ENCODE data around the gene TMPRSS2. TPM values are rescaled to one million over a fixed set of nuclear protein-coding genes. Genes with fewer than 3 reads are reported as not detected.

TMPRSS2 gene
- total and polyA plus RNA-seq, 2 donors from 2014 or later = 32.8 to 55.0 TPM

- H3K9me3 ChIP-seq (ENCODE audit: control insufficient read depth in 2 of 3, insufficient read depth in 1 of 3, low read length in 3 of 3) = no peaks in the 10 kb centered on the region
- TF ChIP-seq CTCF (IDR thresholded peaks at IDR 0.05; ENCODE audit: borderline replicate concordance, extremely low read depth, insufficient read depth) = no peak
- peak overlapping the region in 1 of 3 donors; percentile 19 for H3K4me3 ChIP-seq (ENCODE audit: low read length in 3 of 3)
- H3K36me3 ChIP-seq (ENCODE audit: control insufficient read depth in 2 of 3, insufficient read depth in 3 of 3, low read length in 3 of 3) = peaks cover 0 to 15% (median 7%) of the 10 kb centered on the region in 3 donors
- H3K9ac ChIP-seq (ENCODE audit: low read length in 3 of 3) = no peak overlapping the region
- H3K27ac ChIP-seq (ENCODE audit: low read depth in 2 of 2, low read length in 2 of 2) = peak overlapping the region in 1 of 2 donors; percentile 69
- H3K4me1 ChIP-seq (ENCODE audit: control insufficient read depth in 2 of 3, insufficient read depth in 2 of 3, low read depth in 1 of 3, low read length in 3 of 3) = peaks cover 0 to 16% (median 13%) of the 10 kb centered on the region in 3 donors
- DNase-seq (peak in 4 of 5 donors; percentile 35 to 65 (median 54)), FAIRE-seq (no peak)
- H3K27me3 ChIP-seq (ENCODE audit: control insufficient read depth, insufficient read depth, low read length) = no peaks in the 10 kb centered on the region
- intact Hi-C loops (cut with DNase I) = no loop called here
Observed at GRCh38 chr21:41477641-41478318, 30.2 kb downstream of the TMPRSS2 start.

GRCh38 chr21:41475714-41476420, 32.1 kb downstream of the TMPRSS2 start:
- Histone ChIP-seq H3K4me1 (ENCODE audit: control insufficient read depth in 2 of 3, insufficient read depth in 2 of 3, low read depth in 1 of 3, low read length in 3 of 3) (peaks cover 0 to 16% (median 13%) of the 10 kb centered on the region in 3 donors), H3K36me3 (ENCODE audit: control insufficient read depth in 2 of 3, insufficient read depth in 3 of 3, low read length in 3 of 3) (peaks cover 0 to 21% (median 12%) of the 10 kb centered on the region in 3 donors), H3K9ac (ENCODE audit: low read length in 3 of 3) (no peak overlapping the region), H3K27me3 (ENCODE audit: control insufficient read depth, insufficient read depth, low read length) (no peaks in the 10 kb centered on the region), H3K4me3 (ENCODE audit: low read length in 3 of 3) (no peak overlapping the region), H3K27ac (ENCODE audit: low read depth in 2 of 2, low read length in 2 of 2) (no peak overlapping the region), H3K9me3 (ENCODE audit: control insufficient read depth in 2 of 3, insufficient read depth in 1 of 3, low read length in 3 of 3) (no peaks in the 10 kb centered on the region)
- no peak for TF ChIP-seq CTCF (IDR thresholded peaks at IDR 0.05; ENCODE audit: borderline replicate concordance, extremely low read depth, insufficient read depth)
- intact Hi-C loops (cut with DNase I) = no loop called here
- DNase-seq (no peak), FAIRE-seq (no peak)

- FAIRE-seq = no peak
- Histone ChIP-seq H3K27ac (ENCODE audit: low read depth in 2 of 2, low read length in 2 of 2) (no peak overlapping the region), H3K36me3 (ENCODE audit: control insufficient read depth in 2 of 3, insufficient read depth in 3 of 3, low read length in 3 of 3) (peaks cover 0 to 19% (median 14%) of the 10 kb centered on the region in 3 donors), H3K4me3 (ENCODE audit: low read length in 3 of 3) (no peak overlapping the region), H3K4me1 (ENCODE audit: control insufficient read depth in 2 of 3, insufficient read depth in 2 of 3, low read depth in 1 of 3, low read length in 3 of 3) (peaks cover 0 to 6% (median 3%) of the 10 kb centered on the region in 3 donors), H3K9ac (ENCODE audit: low read length in 3 of 3) (no peak overlapping the region), H3K27me3 (ENCODE audit: control insufficient read depth, insufficient read depth, low read length) (no peaks in the 10 kb centered on the region), H3K9me3 (ENCODE audit: control insufficient read depth in 2 of 3, insufficient read depth in 1 of 3, low read length in 3 of 3) (no peaks in the 10 kb centered on the region)
- DNase-seq = no peak
- no peak for TF ChIP-seq CTCF (IDR thresholded peaks at IDR 0.05; ENCODE audit: borderline replicate concordance, extremely low read depth, insufficient read depth)
- intact Hi-C loops (cut with DNase I) = no loop called here
Observed at GRCh38 chr21:41472753-41473548, 35.0 kb downstream of the TMPRSS2 start.

All from kidney (tissue), 14 donors.